ENCODE results near the gene NKG7.

The NKG7 gene

DNA sequence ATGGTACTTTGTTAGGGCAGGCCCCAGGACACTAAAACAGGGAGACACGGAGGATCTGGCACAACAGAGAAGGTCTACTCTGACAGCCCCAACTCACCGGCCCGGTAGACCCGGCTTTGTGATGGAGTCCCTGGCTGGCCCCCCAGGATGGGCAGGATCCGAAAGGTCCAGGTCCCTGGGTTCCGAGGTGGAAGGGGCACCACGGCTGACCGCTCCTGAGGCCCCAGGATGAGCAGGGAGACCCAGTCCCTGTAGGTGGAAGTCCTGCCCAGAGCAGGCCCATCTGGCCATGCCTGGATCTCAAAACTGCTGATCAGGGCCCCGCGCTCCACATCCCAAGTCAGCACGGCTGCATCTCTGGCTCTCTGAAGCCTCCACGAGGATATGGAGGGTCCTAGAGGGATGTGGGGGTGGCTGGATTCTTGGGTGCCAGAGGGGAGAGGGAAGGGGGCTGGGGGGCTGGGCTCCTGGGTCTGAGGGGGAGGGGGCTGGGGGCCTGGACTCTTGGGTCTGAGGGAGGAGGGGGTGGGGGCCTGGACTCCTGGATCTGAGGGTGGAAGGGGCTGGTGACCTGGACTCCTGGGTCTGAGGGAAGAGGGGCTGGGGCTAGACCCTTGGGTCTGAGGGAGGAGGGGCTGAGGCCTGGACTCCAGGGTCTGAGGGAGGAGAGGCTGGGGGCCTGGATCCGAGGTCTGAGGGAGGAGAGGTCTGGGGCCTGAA is 35.2 kb downstream of the NKG7 start:
- no peak for DNase-seq (ENCODE audit: low read depth)

GRCh38 chr19:51333836-51334460 is 38.5 kb downstream of the NKG7 start:
- no peak for DNase-seq (ENCODE audit: low read depth)

- DNase-seq (ENCODE audit: low read depth), result no peak
Observed at GRCh38 chr19:51331716-51332115, 40.7 kb downstream of the NKG7 start.

DNA sequence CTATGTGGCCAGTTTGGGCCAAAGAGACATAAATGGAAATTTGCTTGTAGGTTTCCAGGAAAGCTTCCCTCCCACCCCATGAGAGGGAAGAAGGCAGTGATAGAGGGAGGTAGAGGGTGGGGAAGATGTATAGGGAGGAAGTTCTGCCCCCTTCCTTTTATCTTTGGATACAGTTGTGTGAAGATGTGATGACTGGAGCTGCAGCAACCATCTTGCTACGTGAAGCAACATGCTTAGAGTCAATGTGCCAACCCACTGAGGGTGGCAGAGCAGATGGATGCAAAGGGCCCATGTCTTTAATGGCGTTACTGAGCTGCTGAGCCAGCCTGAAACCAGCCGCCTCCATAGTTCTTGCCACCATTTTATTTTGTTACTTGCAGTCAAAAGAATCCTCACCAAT is 41.3 kb downstream of the NKG7 start:
- no peak for DNase-seq (ENCODE audit: low read depth)

DNA sequence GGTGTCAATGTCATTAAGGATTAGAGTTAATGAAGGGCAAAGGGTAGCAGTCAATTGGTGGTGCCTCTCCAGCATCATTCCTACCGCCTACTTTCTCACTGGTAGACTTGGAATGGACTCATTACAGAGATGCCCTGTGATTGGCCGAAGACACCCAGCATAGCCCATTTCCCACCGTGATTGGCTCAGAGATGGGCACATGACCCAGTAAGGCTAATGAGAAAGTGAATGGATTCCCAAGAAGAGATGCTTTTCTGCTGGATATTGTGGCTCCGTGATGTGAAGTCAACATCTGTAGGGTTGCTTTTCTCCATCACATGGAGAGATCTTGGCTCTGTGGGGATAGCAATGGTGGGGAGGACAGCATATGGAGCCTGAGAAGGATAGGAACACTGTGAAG is 42.1 kb downstream of the NKG7 start:
- no peak for DNase-seq (ENCODE audit: low read depth)

GRCh38 chr19:51329411-51329810 is 43.0 kb downstream of the NKG7 start:
- DNase-seq (ENCODE audit: low read depth), result no peak

DNA sequence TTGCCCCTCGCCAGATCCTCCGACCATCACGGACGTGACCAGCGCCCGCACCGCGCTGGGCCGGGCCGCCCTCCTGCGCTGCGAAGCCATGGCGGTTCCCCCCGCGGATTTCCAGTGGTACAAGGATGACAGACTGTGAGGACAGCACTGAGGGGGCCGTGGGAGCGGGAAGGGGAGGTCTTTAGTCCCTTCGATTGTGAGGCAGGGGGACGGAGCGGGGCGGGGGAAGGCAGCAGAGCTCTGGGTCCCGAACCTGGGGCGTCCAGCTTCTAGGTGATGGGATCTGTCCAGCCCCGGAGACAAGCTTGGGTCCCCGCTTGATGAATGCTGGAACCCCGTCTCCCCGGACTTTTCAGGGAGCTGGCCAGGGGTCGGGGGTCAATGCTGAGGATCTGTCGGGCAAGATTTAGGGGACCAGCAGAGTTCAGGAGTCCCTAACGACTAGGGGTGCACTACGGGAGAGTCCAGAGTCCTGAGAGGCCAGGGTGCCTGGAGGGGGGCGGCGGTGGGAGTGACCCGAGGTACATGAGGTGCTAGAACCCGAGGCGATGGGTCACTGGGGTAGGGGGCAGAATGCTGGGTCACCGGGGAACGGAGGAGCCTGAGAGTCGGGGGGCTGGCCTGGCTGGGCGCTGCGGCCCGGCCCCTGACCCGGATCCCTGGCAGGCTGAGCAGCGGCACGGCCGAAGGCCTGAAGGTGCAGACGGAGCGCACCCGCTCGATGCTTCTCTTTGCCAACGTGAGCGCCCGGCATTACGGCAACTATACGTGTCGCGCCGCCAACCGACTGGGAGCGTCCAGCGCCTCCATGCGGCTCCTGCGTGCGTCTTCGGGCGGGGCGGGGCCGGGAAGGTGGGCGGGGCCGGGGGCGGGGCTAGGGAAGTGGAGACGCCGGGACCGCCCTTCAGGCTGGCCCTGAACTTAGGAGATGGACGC is 45.1 kb downstream of the NKG7 start:
- no peak for DNase-seq (ENCODE audit: low read depth)

GRCh38 chr19:51326216-51327065 is 46.0 kb downstream of the NKG7 start:
- DNase-seq (ENCODE audit: low read depth), result no peak

DNA sequence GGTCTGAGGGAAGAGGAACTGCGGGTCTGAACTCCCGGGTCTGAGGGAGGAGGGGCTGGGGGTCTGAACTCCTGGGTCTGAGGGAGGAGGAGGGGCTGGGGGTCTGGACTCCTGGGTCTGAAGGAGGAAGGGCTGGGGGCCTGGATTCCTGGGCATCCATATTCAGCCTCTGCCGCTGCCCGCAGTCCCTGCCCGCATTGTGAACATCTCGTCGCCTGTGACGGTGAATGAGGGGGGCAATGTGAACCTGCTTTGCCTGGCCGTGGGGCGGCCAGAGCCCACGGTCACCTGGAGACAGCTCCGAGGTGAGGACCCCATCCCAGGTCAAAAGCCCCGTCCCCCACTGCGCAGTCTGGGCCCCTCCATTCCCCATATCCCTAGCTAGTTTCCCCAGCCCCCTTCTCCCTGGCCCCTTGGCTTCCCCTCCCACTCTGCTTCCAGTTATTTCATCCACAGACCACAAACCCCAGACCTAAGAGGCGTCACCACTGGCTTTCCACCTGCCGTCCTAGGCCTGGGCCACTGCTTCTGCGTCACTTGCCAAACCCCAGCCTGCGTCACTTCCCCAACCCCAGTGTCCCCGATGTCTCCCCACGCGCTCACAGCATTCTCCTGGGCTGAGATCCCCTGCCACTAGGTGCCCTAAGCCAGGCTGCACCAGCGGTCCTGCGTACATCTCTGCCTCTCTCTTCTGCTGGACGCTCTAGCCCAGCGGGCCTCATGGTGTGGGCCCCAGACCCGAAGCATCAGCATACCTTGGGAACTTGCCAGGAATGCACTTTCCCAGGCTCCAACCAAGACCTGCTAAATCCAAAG is 47.1 kb downstream of the NKG7 start:
- DNase-seq (ENCODE audit: low read depth), result no peak

GRCh38 chr19:51324167-51324481 is 48.3 kb downstream of the NKG7 start:
- no peak for DNase-seq (ENCODE audit: low read depth)

DNA sequence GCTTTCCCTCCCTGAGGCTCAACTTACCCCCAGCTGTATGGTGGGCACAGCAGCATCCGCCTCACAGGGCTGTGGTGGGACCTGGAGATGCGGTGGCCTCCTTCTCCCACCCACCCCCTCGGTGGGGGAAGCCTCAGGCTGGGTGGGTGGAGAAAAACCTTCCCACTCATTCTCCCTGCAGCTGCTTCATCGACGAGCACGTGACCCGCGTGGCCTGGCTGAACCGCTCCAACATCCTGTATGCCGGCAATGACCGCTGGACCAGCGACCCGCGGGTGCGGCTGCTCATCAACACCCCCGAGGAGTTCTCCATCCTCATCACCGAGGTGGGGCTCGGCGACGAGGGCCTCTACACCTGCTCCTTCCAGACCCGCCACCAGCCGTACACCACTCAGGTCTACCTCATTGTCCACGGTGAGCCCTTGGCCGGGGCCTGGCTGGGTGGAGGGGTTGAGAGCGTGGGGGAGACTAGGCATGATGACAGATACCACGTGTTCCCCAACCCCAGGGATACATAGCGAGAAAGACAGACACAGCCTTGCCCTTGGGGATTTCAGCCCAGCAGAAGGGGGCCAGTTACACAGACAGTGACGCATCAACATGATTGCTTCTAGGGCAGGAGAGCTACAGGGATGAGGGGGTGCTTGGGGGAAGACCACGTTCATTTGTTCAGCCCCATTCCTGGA is 48.8 kb downstream of the NKG7 start:
- DNase-seq (ENCODE audit: low read depth), result no peak

DNA sequence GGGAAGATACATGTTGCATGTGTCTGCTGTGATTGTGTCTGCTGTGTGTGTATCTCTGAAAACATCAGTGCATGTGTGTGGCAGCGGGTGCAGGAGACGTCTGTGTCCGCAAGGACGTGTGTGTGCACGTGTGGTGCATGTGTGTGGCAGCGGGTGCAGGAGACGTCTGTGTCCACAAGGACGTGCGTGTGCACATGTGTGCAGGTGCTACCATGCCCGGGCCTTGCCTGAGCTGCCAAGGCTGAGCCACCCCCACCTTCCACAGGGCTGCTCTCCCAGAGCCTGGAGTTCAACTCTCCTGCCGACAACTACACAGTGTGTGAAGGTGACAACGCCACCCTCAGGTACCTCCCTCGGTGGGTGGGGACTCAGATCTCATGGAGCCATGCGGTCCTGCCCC is 50.7 kb downstream of the NKG7 start:
- no peak for DNase-seq (ENCODE audit: low read depth)

All from GM04504 (cell line).